ENCODE results near the gene DGLUCY.

DGLUCY gene

DNA sequence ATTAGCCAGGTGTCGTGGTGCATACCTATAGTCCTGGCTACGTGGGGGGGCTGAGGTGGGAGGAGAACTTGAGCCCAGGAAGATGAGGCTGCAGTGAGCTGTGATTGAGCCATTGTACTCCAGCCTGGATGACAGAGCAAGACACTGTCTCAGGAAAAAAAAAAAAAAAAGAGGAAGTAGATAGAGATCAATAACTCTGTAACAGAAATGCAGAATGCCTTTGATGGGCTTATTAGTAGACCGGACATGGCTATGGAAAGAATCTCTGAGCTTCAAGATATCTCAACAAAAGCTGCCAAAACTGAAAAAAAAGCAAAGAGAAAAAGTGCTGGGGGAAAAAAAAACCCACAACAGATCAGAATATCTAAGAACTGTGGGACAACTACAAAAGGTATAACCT lies 93.1 kb downstream of the DGLUCY start:
- no peak for TF ChIP-seq CTCF (conservative IDR thresholded peaks at IDR 0.05; ENCODE audit: low read depth, low read length)
- DNase-seq (ENCODE audit: low read depth) = no peak
- H3K4me3 ChIP-seq (ENCODE audit: low read depth, low read length) = no peak overlapping the region

DNA sequence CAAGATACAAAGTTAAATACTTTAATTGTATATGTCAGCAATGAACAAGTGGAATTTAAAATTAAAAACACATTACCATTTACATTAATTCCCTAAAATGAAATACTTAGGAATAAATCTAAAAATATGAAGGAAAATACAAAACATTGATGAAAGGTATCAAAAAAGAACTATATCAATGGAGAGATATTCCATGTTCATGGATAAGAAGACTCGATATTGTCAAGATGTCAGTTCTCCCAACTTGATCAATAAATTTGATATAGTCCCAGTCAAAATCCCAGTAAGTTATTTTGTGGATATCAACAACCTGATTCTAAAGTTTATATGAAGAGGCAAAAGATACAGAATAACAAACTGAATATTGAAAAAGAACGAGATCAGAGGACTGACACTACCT lies 97.1 kb downstream of the DGLUCY start:
- no peak for TF ChIP-seq CTCF (conservative IDR thresholded peaks at IDR 0.05; ENCODE audit: low read depth, low read length)
- DNase-seq (ENCODE audit: low read depth) = no peak
- H3K4me3 ChIP-seq (ENCODE audit: low read depth, low read length) = no peak overlapping the region

DNA sequence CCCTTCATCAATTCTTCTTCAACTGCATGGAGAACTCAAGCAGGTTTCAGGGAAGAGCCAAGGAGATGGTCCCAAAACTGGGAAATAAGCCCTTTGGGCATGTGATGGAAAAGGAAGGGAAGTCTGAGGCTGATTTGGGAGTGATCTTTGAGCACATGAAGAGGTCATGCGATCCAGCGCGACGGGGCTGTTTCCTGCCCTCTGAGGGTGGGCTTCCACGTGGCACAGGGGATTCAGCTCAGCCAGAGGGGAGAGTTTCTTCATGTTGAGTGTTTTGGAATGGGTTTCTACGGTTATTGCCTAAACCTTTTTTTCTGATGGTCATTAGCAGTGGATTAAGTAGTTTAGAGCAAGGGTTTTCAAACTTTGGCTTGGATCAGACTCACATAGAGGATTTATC lies 100.4 kb downstream of the DGLUCY start:
- TF ChIP-seq CTCF (conservative IDR thresholded peaks at IDR 0.05; ENCODE audit: low read depth, low read length) = no peak
- H3K4me3 ChIP-seq (ENCODE audit: low read depth, low read length) = no peak overlapping the region
- no peak for DNase-seq (ENCODE audit: low read depth)

- TF ChIP-seq CTCF (conservative IDR thresholded peaks at IDR 0.05; ENCODE audit: low read depth, low read length) = no peak
- no peak overlapping the region for H3K4me3 ChIP-seq (ENCODE audit: low read depth, low read length)
- DNase-seq (ENCODE audit: low read depth) = no peak
Observed at GRCh38 chr14:91215381-91215780, 101.5 kb downstream of the DGLUCY start.

- no peak for DNase-seq (ENCODE audit: low read depth)
- H3K4me3 ChIP-seq (ENCODE audit: low read depth, low read length) = no peak overlapping the region
- no peak for TF ChIP-seq CTCF (conservative IDR thresholded peaks at IDR 0.05; ENCODE audit: low read depth, low read length)
Observed at GRCh38 chr14:91216731-91217226, 102.9 kb downstream of the DGLUCY start.

DNA sequence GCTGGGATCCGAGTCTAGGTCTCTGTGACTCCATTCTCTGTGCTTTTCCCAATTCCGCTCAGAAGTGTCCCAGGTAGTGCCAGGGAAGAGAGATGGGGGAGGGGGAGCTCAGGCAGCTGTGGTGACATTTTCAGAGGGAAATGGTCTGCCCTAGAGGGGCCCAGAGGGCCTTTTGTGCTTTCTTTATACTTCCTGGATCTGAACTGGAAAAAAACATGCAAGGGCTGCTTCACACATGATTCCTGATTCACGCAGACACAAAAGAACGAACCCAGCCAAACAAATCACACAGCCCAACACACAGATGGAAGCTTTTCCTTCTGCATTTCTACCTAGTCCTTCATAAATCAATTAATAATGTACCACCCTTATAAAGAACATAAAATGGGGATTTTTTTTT lies 104.1 kb downstream of the DGLUCY start:
- no peak for TF ChIP-seq CTCF (conservative IDR thresholded peaks at IDR 0.05; ENCODE audit: low read depth, low read length)
- no peak for DNase-seq (ENCODE audit: low read depth)
- no peak overlapping the region for H3K4me3 ChIP-seq (ENCODE audit: low read depth, low read length)

- DNase-seq (ENCODE audit: low read depth) = no peak
- TF ChIP-seq CTCF (conservative IDR thresholded peaks at IDR 0.05; ENCODE audit: low read depth, low read length) = no peak
- no peak overlapping the region for H3K4me3 ChIP-seq (ENCODE audit: low read depth, low read length)
Observed at GRCh38 chr14:91219517-91220389, 105.9 kb downstream of the DGLUCY start.
